HG02588 (cell line): Measurements from ENCODE around the gene NXT1.
"Not testable (repeated sequence)": the region's sequence is repeated elsewhere in the genome, so short reads cannot be mapped to it uniquely, and the experiment has no call there.

Experiments used
- ATAC-seq: cut with Tn5 transposase; IDR thresholded peaks from one replicate; pipeline ENCODE4 v1.9.1; 2021; ENCODE audit warnings: mild to moderate bottlenecking, moderate library complexity; ENCODE audit not compliant: unreplicated experiment

The NXT1 gene

GRCh38 chr20:23350196-23350903 is at the start of gene NXT1:
TSS of gene NXT1 (plus strand) at chr20:23350791. CDS start at chr20:23354042, 3,251 bp downstream.
- peak; percentile 85 for ATAC-seq

GRCh38 chr20:23301436-23302050 is 49.0 kb upstream of the NXT1 start:
- no peak for ATAC-seq

DNA sequence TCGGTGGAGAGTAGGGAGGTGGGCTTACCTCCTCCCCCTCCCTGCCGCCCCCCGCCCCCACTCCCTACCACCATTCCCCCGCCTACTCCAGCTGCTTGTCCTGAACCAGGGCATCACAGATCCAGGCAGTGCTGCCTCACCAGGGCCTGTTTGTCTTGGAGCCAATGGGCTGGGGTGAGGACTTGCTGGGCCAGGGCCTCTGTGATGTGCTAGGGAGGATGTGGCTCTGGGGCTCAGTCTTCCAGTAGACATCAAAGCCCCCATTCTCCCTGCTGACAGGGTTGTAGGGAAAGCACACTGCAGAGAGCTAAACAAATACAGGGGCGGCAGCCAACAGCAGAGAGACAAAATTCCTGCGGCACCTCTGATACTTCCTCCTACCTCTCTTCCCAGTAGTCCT is 48.2 kb upstream of the NXT1 start:
- ATAC-seq = no peak

GRCh38 chr20:23302801-23303200 is 47.8 kb upstream of the NXT1 start:
- no peak for ATAC-seq

GRCh38 chr20:23303325-23304102 is 47.1 kb upstream of the NXT1 start:
- no peak for ATAC-seq

GRCh38 chr20:23304616-23305015 is 46.0 kb upstream of the NXT1 start:
- no peak for ATAC-seq

DNA sequence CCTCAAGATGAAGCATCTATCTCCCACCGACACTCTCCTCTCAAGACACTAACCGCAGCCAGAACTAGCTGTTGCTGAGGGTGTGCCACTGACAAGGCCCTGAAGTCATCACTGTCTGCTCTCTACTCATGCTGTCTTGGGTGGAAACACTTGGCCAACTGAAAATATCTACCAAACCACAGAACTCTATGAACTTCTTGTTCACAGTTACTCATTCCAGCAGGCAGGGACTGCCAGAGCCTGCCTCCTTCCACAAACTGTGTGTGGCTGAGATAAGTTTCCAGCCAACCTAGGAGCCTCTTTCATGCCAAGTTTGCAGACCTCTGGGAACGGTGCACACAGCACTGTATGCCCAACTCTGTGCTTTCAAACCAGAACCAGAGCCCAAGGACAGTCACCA is 45.5 kb upstream of the NXT1 start:
- no peak for ATAC-seq

GRCh38 chr20:23307393-23307792 is 43.2 kb upstream of the NXT1 start:
- not testable (repeated sequence) for ATAC-seq

DNA sequence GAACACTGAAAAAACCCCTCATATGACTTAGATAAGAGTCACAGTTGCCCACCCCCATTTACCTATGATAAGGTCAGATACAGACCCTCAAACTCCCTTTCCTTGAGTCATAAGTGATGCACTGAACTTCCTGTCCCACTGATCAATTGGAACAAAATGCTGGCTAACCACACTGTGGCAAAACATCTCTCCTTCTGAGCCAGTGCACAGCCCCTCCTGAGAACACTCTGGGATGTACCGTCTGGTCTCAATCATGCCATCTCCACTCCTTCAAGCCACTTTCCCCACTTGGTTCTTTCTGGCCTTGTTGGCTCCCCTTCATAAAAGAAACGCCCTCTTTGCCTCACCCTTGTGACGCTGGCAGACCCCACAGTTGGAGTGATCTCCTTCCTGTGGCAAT is 42.6 kb upstream of the NXT1 start:
- ATAC-seq = no peak

- no peak for ATAC-seq
Measured at GRCh38 chr20:23308908-23309307, 41.7 kb upstream of the NXT1 start.

DNA sequence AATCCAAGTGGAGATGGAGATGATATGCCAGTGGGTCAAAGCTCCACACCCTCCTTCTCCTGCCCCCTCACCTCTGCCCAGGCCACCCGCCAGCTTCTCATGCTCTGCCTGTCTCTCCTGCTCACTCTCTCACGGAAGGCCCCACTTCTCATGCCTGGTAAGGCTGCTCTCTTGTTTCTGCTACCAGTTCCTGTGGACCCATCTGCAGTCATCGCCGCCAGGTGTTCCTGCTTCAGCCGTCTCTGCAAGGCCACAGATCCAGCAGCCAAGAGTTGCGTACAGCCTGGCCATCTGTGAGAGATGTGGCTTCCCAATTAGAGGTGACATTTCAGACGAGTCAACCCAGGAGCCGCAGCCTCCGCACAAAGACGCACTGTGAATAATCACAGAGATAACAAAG is 40.8 kb upstream of the NXT1 start:
- no peak for ATAC-seq

DNA sequence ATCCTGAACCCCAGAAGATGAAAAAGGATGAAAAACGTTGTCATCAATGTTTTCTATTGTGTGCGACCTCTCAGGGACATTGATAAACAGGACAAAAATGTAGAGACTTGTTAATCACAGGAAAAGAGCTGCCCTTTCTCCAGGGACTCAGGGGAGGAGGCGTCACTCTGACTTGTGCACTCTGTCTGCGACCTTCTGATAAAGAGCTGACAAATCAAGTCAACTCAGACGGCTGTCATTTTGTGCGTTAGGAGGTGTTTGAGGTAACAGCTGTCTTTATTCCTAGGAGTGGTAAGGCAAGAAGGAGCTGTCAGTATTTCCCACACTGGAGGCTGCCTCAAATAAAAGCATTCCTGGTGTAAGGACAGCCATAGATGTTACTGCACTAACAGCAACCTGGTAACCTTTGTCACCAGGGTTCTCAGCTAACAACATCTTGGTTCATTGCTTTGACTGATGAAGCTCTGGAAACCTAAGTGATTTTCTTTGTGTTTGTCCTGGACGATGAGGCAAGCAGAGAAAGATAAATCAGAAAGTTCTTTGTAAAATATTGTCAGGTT is 38.6 kb upstream of the NXT1 start:
- ATAC-seq = no peak

DNA sequence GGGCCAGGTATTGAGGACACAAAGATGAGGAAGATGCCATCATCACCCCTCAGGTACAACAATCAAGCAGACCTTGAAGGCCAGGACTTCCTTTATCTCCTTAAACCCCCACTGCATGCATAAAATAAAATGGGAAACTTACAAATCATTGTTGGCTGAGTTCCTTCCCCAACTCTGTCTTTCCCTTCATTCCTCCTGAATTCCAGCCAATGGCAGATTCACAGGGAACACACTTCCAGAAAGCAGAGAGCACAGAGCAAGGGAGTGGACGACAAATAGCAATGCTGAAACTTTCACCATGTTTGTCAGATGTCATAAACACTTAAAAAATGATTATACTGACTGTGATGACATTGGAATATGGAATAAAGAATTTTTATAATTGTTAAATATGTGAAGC is 37.3 kb upstream of the NXT1 start:
- no peak for ATAC-seq

DNA sequence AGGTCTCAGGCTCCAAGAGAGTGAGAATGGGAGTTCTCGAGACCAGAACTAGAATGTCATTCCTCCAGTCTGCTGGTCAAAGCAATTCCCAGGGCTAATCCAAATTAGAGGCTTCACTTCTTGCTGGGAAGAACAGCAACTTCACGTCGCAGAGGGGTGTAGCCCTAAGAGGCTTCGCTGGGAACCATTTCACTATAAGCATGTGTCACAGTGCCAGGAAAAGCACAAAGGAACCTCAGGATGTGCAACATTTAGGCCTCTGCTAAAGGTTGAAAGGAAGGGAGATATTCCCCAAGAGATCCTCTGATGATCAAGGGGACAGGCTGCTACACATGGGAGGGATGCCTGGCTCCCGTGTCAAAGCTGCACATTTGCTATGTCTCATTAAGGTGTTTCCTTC is 35.9 kb upstream of the NXT1 start:
- ATAC-seq = no peak

GRCh38 chr20:23315099-23315498 is 35.5 kb upstream of the NXT1 start:
- ATAC-seq = no peak

DNA sequence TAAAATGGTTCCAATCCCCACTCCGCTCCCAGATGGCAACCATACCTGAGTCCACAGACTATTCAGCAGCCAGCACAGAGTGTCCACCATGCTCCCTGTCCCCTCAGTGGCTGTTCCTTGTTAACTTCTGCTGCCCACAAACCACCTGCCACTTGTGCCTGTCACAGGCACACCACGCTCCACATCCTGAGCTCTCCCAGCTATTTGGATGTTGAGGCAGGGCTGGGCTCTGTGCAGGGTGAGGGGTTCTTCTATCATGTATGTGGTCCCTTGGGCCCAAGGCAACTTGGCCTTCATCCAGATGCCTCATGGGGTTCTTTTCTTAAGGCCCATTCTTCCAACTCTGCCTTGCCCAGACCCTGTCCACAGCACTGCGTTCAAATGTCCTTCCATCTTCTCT is 34.0 kb upstream of the NXT1 start:
- ATAC-seq = no peak

DNA sequence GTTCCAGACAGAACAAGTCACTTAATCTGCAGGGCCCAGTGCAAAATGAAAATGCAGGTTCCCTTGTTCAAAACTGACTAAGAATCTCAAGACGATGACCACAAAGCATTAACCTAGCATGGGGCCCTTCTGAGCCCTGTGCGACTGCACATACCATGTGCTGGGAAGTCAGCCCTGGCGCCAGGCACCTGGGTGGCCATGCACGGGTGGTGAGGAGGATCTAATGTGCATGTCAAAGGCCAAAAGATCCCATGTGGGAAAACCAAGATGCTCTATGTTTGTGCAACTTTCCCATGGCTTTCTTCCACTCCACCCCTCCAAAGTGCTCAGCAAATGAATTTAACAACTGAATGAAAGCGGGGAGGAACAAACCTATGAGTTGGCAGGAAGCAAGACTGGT is 33.5 kb upstream of the NXT1 start:
- ATAC-seq = no peak

DNA sequence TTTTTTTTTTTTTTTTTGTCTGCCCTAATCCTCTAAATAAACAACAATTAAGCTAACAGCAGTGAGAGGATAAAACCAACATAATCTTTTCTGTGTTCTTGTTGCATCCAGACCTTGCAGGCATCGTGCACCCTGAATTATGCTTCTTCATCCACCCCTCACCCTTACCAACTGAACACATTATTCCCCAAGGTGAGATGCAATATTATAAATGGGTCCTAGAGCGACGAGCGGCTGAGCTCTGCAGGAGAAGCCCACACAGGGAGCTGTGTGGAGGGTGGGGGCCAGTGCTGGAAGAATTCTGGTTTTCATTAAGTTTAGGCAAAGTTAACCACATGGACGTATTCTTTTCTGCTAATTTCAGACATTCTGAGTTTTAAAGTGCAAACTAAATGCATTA is 32.2 kb upstream of the NXT1 start:
- ATAC-seq = no peak

DNA sequence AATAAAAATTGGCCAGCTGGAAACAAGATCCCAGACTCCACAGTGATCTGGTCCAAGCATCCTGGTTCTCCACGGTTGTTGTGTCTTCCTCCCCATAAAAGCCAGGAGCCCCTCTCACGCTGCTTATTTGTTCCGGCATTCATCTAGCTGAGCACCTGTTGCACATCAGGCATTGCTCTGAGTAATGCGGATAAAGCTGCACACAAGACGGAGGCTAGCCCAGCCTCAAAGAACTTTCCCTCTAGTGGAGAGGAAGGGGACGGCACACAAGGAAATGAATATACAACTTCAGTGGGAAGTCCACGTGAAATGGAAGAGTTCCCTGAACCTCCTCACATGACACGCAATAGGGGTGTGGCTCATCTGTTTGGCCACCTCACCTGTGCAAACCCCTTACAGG is 30.3 kb upstream of the NXT1 start:
- no peak for ATAC-seq

GRCh38 chr20:23325107-23325506 is 25.5 kb upstream of the NXT1 start:
- no peak for ATAC-seq

GRCh38 chr20:23326774-23327173 is 23.8 kb upstream of the NXT1 start:
- ATAC-seq = no peak
